ENCODE data around the gene CEP112. TPM values are rescaled to one million over a fixed set of nuclear protein-coding genes. Genes with fewer than 3 reads are reported as not detected.
A peak's percentile ranks its signal among the peaks of the same experiment; 100 is the strongest.

CEP112 gene
- total RNA-seq, 8 experiments from 2014 or later = 4.1 to 15.7 (median 7.9) TPM

- Histone ChIP-seq H3K4me3 (no peak overlapping the region), H3K27ac (no peak overlapping the region), H3K4me1 (replicated peaks in 1 of 2) (no peaks in the 10 kb centered on the region)
- WGBS, 10 experiments = 20 to 90% (median 79%) methylated on average over 1 to 3 of the region's 3 CpGs; no CpG with 5 or more reads in 5 of the 10 experiments
- in situ Hi-C loops (cut with MboI; ENCODE audit: low pct_unique_long_range_greater_than_20kb in 2 of 9, low sequenced_read_pairs in 9 of 9, unreplicated experiment in 9 of 9) = no loop called here
- ATAC-seq (replicated peaks in 6 of 8) = peak in 3 of 8 experiments; percentile 29 to 43 (median 38)
Measured at GRCh38 chr17:65634533-65634932, 557.4 kb downstream of the CEP112 start.

- ATAC-seq (replicated peaks in 6 of 8) = no peak
- in situ Hi-C loops (cut with MboI; ENCODE audit: low pct_unique_long_range_greater_than_20kb in 2 of 9, low sequenced_read_pairs in 9 of 9, unreplicated experiment in 9 of 9) = no loop called here
Measured at GRCh38 chr17:65633988-65634387, 557.9 kb downstream of the CEP112 start.

GRCh38 chr17:65633146-65633881, 558.6 kb downstream of the CEP112 start:
- ATAC-seq (replicated peaks in 6 of 8) = no peak
- Histone ChIP-seq H3K4me1 (replicated peaks in 1 of 2) (no peaks in the 10 kb centered on the region), H3K27ac (no peak overlapping the region), H3K4me3 (no peak overlapping the region)
- in situ Hi-C loops (cut with MboI; ENCODE audit: low pct_unique_long_range_greater_than_20kb in 2 of 9, low sequenced_read_pairs in 9 of 9, unreplicated experiment in 9 of 9) = no loop called here
- 53 to 100% (median 88%) methylated on average over 1 to 8 of the region's 8 CpGs; no CpG with 5 or more reads in 2 of the 10 experiments for WGBS, 10 experiments

More at GRCh38 chr17:65633988-65634387, 557.9 kb downstream of the CEP112 start:
- no peak overlapping the region for H3K4me3 ChIP-seq
- no peaks in the 10 kb centered on the region for H3K4me1 ChIP-seq (replicated peaks in 1 of 2)
- no peak overlapping the region for H3K27ac ChIP-seq

GRCh38 chr17:65630502-65630901, 561.4 kb downstream of the CEP112 start:
- Histone ChIP-seq H3K27ac (no peak overlapping the region), H3K4me3 (no peak overlapping the region), H3K4me1 (replicated peaks in 1 of 2) (no peaks in the 10 kb centered on the region)
- no peak for ATAC-seq (replicated peaks in 6 of 8)
- 100% methylated on average over 1 to 2 of the region's 2 CpGs; no CpG with 5 or more reads in 5 of the 10 experiments for WGBS, 10 experiments
- in situ Hi-C loops (cut with MboI; ENCODE audit: low pct_unique_long_range_greater_than_20kb in 2 of 9, low sequenced_read_pairs in 9 of 9, unreplicated experiment in 9 of 9) = no loop called here

DNA sequence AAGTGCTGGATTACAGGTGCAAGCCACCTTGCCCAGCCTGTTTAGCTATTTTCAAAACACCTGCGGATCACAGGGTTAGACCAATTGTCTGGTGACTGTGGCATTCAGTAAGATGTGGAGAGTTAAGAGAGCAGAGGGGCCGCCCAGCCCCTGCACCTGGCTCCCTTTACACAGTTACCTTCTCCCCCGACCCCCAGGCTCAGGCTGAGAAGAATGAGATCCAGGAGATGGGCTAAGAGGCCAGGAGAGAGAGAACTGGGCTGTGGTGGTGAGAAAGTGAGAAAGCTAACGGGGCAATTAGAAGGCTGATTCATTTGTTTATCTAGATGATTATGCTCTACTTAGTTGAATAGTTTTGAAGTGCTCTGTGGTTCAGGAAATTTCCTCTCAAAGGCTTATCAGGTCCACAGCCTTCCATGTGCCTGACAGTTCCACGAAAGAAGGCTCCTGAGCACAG, 562.7 kb downstream of the CEP112 start:
- 50 to 100% (median 93%) methylated on average over 1 to 2 of the region's 5 CpGs; no CpG with 5 or more reads in 2 of the 10 experiments for WGBS, 10 experiments
- ATAC-seq (replicated peaks in 6 of 8) = no peak

GRCh38 chr17:65628644-65629036, 563.3 kb downstream of the CEP112 start:
- Histone ChIP-seq H3K27ac (no peak overlapping the region), H3K4me1 (replicated peaks in 1 of 2) (no peaks in the 10 kb centered on the region), H3K4me3 (no peak overlapping the region)
- in situ Hi-C loops (cut with MboI; ENCODE audit: low pct_unique_long_range_greater_than_20kb in 2 of 9, low sequenced_read_pairs in 9 of 9, unreplicated experiment in 9 of 9) = no loop called here
- 35 to 91% (median 74%) methylated on average over 2 to 8 of the region's 8 CpGs for WGBS, 10 experiments
- peak in 1 of 8 experiments; percentile 10 for ATAC-seq (replicated peaks in 6 of 8)

More for the DNA sequence above, 562.7 kb downstream of the CEP112 start:
- H3K4me1 ChIP-seq (replicated peaks in 1 of 2) = no peaks in the 10 kb centered on the region
- H3K4me3 ChIP-seq = no peak overlapping the region
- in situ Hi-C loops (cut with MboI; ENCODE audit: low pct_unique_long_range_greater_than_20kb in 2 of 9, low sequenced_read_pairs in 9 of 9, unreplicated experiment in 9 of 9) = no loop called here
- H3K27ac ChIP-seq = no peak overlapping the region

DNA sequence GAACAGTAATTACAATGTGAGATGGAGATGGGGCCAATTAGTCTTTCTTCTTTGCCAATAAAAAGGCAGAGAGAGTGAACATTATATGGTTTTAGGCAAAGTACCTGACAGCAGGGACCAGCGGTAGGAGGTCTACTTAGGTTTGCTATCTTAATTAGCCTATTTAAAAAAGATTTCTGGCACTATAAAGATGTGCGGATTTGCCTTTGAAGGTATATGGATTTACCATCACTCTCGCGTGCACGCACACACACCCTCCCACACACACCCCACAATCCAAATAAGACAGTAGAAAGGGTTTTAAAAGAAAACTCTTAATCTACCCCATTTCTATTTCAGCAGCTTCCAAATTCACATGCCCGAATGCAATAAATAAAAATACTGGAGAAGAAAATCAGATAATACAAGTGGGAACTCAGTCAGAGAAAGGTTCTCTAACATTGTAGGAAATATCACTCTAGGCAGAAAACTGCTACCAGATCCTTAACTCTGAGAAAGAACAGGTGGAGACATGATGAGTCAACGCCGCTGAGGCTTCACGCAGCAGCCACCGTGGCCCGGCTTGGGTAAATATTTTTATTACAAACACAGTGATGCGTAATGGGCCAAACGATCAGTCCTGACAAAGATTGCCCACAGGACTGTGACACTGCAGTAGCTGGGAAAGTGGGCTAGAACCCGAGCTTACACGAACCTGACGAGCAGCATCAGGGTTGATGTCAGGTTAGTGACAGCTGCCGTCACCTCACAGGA, 563.9 kb downstream of the CEP112 start:
- in situ Hi-C loops (cut with MboI; ENCODE audit: low pct_unique_long_range_greater_than_20kb in 2 of 9, low sequenced_read_pairs in 9 of 9, unreplicated experiment in 9 of 9) = no loop called here
- H3K4me3 ChIP-seq = no peak overlapping the region
- WGBS, 10 experiments = 54 to 100% (median 72%) methylated on average over 1 to 16 of the region's 17 CpGs
- no peak overlapping the region for H3K27ac ChIP-seq
- peak; percentile 24 to 93 (median 39) for ATAC-seq (replicated peaks in 6 of 8)
- no peaks in the 10 kb centered on the region for H3K4me1 ChIP-seq (replicated peaks in 1 of 2)

DNA sequence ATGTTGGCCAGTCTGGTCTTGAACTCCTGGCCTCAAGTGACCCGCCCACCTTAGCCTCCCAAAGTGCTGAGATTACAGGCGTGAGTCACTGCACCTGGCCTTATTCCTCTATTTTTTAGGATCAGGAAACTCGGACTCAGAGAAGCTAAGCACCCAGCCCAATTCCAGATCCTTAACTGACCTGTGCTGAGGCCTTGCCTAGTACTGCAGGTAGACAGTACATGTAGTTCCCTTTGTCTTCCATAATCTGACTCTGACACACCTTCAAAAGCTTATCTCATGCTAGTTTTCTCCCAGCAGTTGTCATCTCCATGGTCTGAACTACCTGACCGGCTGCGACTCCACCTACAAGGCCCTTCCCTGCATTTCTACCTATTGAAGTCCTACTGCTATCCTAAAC, 564.8 kb downstream of the CEP112 start:
- WGBS, 10 experiments = 80 to 100% (median 95%) methylated on average over 1 to 5 of the region's 5 CpGs; no CpG with 5 or more reads in 1 of the 10 experiments
- Histone ChIP-seq H3K27ac (no peak overlapping the region), H3K4me1 (replicated peaks in 1 of 2) (no peaks in the 10 kb centered on the region), H3K4me3 (no peak overlapping the region)
- no peak for ATAC-seq (replicated peaks in 6 of 8)
- in situ Hi-C loops (cut with MboI; ENCODE audit: low pct_unique_long_range_greater_than_20kb in 2 of 9, low sequenced_read_pairs in 9 of 9, unreplicated experiment in 9 of 9) = no loop called here

- ATAC-seq (replicated peaks in 6 of 8) = no peak
- Histone ChIP-seq H3K4me3 (no peak overlapping the region), H3K27ac (no peak overlapping the region), H3K4me1 (replicated peaks in 1 of 2) (no peaks in the 10 kb centered on the region)
- in situ Hi-C loops (cut with MboI; ENCODE audit: low pct_unique_long_range_greater_than_20kb in 2 of 9, low sequenced_read_pairs in 9 of 9, unreplicated experiment in 9 of 9) = no loop called here
Measured at GRCh38 chr17:65626451-65626850, 565.5 kb downstream of the CEP112 start.

DNA sequence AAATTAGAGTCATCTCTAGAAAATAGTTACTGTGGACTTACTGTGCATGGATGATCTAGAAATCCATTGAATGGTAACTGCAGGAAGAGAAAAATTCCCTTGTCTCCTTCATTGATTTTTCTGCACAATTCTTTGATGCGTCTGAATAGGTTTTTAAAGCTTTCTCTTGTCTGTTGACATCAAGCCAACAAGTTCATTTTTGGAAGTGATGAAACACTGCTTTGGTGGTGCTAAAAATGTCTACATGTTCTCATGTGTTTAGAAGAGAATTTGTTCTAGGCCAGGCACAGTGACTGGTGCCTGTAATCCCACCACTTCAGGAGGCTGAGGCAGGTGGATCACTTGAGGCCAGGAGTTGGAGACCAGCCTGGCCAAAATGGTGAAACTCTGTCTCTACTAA, 573.4 kb downstream of the CEP112 start:
- WGBS, 10 experiments = 83 to 100% (median 100%) methylated on average over 1 of the region's 1 CpG; no CpG with 5 or more reads in 3 of the 10 experiments
- in situ Hi-C loops (cut with MboI; ENCODE audit: low pct_unique_long_range_greater_than_20kb in 2 of 9, low sequenced_read_pairs in 9 of 9, unreplicated experiment in 9 of 9) = no loop called here
- ATAC-seq (replicated peaks in 6 of 8) = no peak
- Histone ChIP-seq H3K4me1 (replicated peaks in 1 of 2) (no peaks in the 10 kb centered on the region), H3K4me3 (no peak overlapping the region), H3K27ac (no peak overlapping the region)

- in situ Hi-C loops (cut with MboI; ENCODE audit: low pct_unique_long_range_greater_than_20kb in 2 of 9, low sequenced_read_pairs in 9 of 9, unreplicated experiment in 9 of 9) = no loop called here
- ATAC-seq (replicated peaks in 6 of 8) = no peak
- Histone ChIP-seq H3K4me3 (no peak overlapping the region), H3K27ac (no peak overlapping the region), H3K4me1 (replicated peaks in 1 of 2) (no peaks in the 10 kb centered on the region)
- WGBS, 10 experiments = 80 to 100% (median 93%) methylated on average over 1 to 9 of the region's 11 CpGs; no CpG with 5 or more reads in 3 of the 10 experiments
Measured at GRCh38 chr17:65617496-65617895, 574.4 kb downstream of the CEP112 start.

DNA sequence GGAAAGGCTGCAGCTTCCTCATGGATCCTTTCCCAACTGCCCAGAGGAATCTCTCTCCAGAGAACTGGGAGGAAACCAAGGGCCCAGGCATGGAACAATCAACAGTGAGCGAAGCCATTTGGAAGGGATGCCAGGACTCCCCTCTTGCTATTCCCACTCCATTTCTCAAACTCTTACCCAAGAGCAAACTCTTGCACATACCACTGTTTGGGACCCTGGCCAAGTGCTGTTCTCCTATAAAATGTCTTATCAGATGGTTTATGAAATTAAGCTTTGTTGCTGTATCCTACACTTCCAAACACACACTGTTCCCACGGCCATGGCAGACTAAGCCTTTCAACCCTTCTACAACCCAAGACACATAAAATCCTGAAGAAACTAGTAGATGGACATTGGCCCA, 582.2 kb downstream of the CEP112 start:
- in situ Hi-C loops (cut with MboI; ENCODE audit: low pct_unique_long_range_greater_than_20kb in 2 of 9, low sequenced_read_pairs in 9 of 9, unreplicated experiment in 9 of 9) = no loop called here
- no peaks in the 10 kb centered on the region for H3K4me1 ChIP-seq (replicated peaks in 1 of 2)
- WGBS, 10 experiments = 40 to 100% (median 94%) methylated on average over 1 to 2 of the region's 2 CpGs; no CpG with 5 or more reads in 4 of the 10 experiments
- ATAC-seq (replicated peaks in 6 of 8) = no peak
- no peak overlapping the region for H3K27ac ChIP-seq
- H3K4me3 ChIP-seq = no peak overlapping the region

DNA sequence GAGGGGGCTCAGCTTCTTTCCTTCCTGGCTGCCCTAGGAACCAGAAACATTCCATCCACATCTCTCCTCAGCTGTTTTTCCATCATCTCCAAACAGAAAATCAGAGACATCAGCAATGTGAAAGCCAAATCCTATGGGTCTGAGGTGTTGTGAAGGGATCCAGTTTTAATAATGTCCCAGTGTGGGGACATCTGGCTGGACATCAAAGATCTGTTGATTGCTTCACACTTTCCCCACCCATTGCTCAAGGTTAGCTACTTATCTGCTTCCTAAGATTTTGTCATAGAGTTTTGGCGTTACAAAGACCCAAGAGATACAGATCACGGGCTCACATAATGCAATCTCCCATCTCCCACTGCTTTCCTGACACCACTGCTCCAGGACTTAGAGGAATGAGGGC, 582.6 kb downstream of the CEP112 start:
- in situ Hi-C loops (cut with MboI; ENCODE audit: low pct_unique_long_range_greater_than_20kb in 2 of 9, low sequenced_read_pairs in 9 of 9, unreplicated experiment in 9 of 9) = no loop called here
- no peaks in the 10 kb centered on the region for H3K4me1 ChIP-seq (replicated peaks in 1 of 2)
- WGBS, 10 experiments = 60 to 86% (median 80%) methylated on average over 1 to 2 of the region's 2 CpGs; no CpG with 5 or more reads in 5 of the 10 experiments
- H3K27ac ChIP-seq = no peak overlapping the region
- ATAC-seq (replicated peaks in 6 of 8) = no peak
- no peak overlapping the region for H3K4me3 ChIP-seq

All from motor neuron (in vitro differentiated cells).